GM12878 (cell line): ENCODE results near the gene MYMX. TPM values are rescaled to one million over a fixed set of nuclear protein-coding genes. Genes with fewer than 3 reads are reported as not detected.

ENCODE experiments used
- ATF7 ChIP-seq: fragments of 450-650 bp; IDR thresholded peaks from 2 replicates; pipeline ENCODE4 v1.6.1; 2016; ENCODE audit warnings: low read depth, mild to moderate bottlenecking
- CHD1 ChIP-seq: IDR thresholded peaks from 2 replicates; pipeline ENCODE4 v1.6.1; 2012; ENCODE audit warnings: low read depth, low read length, improper control_type of control experiment
- HCFC1 ChIP-seq: fragments of 150-350 bp; IDR thresholded peaks from 2 replicates; pipeline ENCODE4 v1.6.1; 2014; ENCODE audit warnings: low read length
- MEF2B ChIP-seq: fragments of 450-650 bp; IDR thresholded peaks from 2 replicates; pipeline ENCODE4 v1.6.1; 2018; ENCODE audit warnings: mild to moderate bottlenecking, moderate library complexity; ENCODE audit not compliant: partially characterized antibody, poor library complexity, severe bottlenecking
- NFIC ChIP-seq: IDR thresholded peaks from 2 replicates; pipeline ENCODE4 v1.6.1; 2012; ENCODE audit warnings: low read depth, mild to moderate bottlenecking, inconsistent platforms, low read length, moderate library complexity
- RAD21 ChIP-seq: IDR thresholded peaks from 2 replicates; pipeline ENCODE4 v1.6.1; 2011; ENCODE audit warnings: mild to moderate bottlenecking, low read depth, low read length, moderate library complexity; ENCODE audit not compliant: insufficient read depth
- STAT1 ChIP-seq: fragments of 450-650 bp; conservative IDR thresholded peaks from 2 replicates; pipeline ENCODE4 v1.6.1; 2014; ENCODE audit warnings: antibody characterized with exemption, mild to moderate bottlenecking
- ZNF207 ChIP-seq: fragments of 450-650 bp; IDR thresholded peaks from 2 replicates; pipeline ENCODE4 v1.6.1; 2014; ENCODE audit warnings: antibody characterized with exemption, mild to moderate bottlenecking, borderline replicate concordance
- ZSCAN29 ChIP-seq: fragments of 450-650 bp; IDR thresholded peaks from 2 replicates; pipeline ENCODE4 v1.6.1; 2017; ENCODE audit warnings: mild to moderate bottlenecking, moderate library complexity
- polyA plus RNA-seq, 11 experiments: library from polyadenylated mRNA; depleted of rRNA in 4 of 11; unstranded in 6 of 11; stranded (reverse) in 5 of 11; fragments of >200 nt; fragmentation: Nextera tagmentation in 4 of 11; fragmentation: Illumina TruSeq in 1 of 11; extraction: Ambion mirVana in 4 of 11; extraction: Trizol in 1 of 11; gene quantifications; 1 replicate in 1 of 11; 2 replicates in 10 of 11; pipeline versions ENCODE4 v1.2.1 to v1.2.3, GENCODE V29; 2011 to 2016; ENCODE audit warnings: inconsistent platforms in 2 of 11, missing spikeins in 2 of 11, low read depth in 1 of 11
- total RNA-seq, 4 experiments: library from RNA; depleted of rRNA in 3 of 4; stranded (reverse); fragments of >200 nt in 3 of 4; fragmentation: Illumina TruSeq in 1 of 4; extraction: Trizol in 1 of 4; gene quantifications; 2 replicates each; pipeline versions ENCODE4 v1.2.1 to v1.2.3, GENCODE V29; 2013 to 2021
- TF ChIP-seq, protein P1 (sequence below): fragments of 450-650 bp; IDR thresholded peaks from 2 replicates; pipeline ENCODE4 v1.6.1; 2018; ENCODE audit warnings: mild to moderate bottlenecking, low read depth, moderate library complexity; ENCODE audit not compliant: partially characterized antibody

MYMX gene
- total and polyA plus RNA-seq, 10 of the 15 experiments (the other 5 are each of a cell fraction or from before 2014, with no cell fraction given): not detected

- TF ChIP-seq, protein P1, sequence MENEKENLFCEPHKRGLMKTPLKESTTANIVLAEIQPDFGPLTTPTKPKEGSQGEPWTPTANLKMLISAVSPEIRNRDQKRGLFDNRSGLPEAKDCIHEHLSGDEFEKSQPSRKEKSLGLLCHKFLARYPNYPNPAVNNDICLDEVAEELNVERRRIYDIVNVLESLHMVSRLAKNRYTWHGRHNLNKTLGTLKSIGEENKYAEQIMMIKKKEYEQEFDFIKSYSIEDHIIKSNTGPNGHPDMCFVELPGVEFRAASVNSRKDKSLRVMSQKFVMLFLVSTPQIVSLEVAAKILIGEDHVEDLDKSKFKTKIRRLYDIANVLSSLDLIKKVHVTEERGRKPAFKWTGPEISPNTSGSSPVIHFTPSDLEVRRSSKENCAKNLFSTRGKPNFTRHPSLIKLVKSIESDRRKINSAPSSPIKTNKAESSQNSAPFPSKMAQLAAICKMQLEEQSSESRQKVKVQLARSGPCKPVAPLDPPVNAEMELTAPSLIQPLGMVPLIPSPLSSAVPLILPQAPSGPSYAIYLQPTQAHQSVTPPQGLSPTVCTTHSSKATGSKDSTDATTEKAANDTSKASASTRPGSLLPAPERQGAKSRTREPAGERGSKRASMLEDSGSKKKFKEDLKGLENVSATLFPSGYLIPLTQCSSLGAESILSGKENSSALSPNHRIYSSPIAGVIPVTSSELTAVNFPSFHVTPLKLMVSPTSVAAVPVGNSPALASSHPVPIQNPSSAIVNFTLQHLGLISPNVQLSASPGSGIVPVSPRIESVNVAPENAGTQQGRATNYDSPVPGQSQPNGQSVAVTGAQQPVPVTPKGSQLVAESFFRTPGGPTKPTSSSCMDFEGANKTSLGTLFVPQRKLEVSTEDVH: no peak
- TF ChIP-seq NFIC (no peak), ATF7 (no peak), CHD1 (0 out of 2 replicates have a peak, but pooled peaks have one; percentile 2), HCFC1 (no peak), ZSCAN29 (no peak), RAD21 (peak; percentile 64), ZNF207 (0 out of 2 replicates have a peak, but pooled peaks have one; percentile 29), MEF2B (peak; percentile 10), STAT1 (0 out of 2 replicates have a peak, but pooled peaks have one; percentile 22)
Observed at GRCh38 chr6:44265007-44265721, 48.4 kb downstream of the MYMX start, which contains the start of gene NFKBIE (continued).
